Hematopoietic multipotent progenitor cell treated with erythropoietin and hydrocortisone succinate and interleukin-3 and kit ligand, for 4 days (in vitro differentiated cells): ENCODE measurements around the gene SMYD2.

Source experiments
- DNase-seq: peaks from one replicate; pipeline ENCODE4 v3.0.0-alpha.2; 2015

Gene SMYD2

GRCh38 chr1:214363386-214363785 is 82.4 kb downstream of the SMYD2 start:
- DNase-seq, result no peak

DNA sequence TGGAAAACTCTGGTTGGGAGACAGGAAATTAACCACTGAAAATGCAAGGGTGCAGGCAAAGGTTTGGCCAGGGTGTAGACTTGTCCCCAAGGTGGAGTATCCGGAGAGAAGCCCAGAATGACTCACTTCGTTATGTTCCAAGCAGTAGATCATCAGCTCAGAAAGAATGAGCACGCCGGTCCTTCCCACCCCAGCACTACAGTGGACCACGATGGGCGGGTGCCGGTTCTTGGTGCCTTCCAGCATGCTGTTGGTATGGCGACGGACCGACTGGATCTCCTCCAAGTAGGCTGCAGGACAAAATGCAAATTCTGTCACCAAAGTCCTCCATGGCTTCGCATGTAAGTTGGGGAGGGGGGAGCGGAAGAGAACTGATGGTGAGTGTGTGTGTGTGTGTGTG is 83.4 kb downstream of the SMYD2 start:
- no peak for DNase-seq

DNA sequence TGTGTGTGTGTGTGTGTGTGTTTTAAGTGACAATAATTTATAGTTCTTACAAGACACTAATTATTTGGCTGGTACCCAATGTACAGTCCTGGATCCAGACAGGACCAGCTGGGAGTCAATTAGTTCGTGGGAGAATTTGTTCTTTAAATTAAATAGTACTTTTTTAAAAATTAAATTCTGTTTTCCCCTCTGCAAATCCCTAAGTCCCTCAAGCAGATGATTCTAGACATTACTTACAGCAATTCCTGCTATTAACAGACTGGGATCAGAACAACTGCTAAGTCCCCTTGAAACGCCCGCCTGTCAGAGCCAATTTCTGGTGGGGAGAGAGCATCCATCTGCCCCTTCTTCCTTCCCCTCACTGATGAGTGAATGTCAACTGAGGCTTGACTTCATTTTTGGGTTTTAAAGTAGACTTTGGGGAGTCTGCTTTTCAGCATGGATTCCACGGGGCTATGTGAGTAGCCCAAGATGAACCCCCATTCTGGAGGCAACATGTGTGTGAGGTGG is 83.9 kb downstream of the SMYD2 start:
- DNase-seq, result no peak

GRCh38 chr1:214367841-214368240 is 86.9 kb downstream of the SMYD2 start:
- DNase-seq, result no peak

DNA sequence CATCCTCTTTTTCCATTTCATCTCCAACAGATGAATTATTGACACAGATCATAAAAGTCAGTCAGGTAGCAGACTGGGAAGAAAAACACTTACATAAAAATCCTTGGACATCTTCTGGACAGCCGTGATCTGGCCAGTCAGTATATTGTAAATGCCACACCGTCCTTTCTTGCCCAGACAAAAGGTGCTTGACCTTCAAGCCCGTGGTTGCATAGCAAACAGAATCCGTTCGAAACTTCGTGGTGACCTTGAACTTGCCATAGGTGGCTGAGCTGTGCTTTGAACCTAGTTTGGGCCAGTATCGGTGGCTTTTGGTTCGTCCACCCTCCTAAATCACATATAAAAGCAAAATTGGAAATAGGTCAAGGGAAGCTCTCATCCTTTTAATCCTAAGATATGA is 88.4 kb downstream of the SMYD2 start:
- DNase-seq, result no peak

DNA sequence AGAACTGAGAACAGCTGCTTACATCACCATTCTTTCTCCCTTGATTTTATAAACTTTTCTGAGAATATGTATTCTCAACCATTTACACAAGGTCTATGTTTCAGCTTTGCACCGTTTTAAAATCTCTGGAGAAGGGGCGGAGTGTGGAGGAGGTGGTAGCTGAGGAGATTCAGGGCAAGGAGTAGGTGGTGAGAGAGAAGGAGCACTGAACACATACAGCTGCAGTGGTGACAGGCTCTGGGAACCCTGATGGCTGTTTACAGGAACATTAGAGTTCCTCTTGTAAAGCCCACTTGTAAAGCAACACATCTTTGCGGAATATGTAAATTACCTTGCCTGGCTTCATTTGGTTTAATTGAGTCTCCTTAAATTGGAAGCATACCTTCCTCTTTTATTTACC is 89.7 kb downstream of the SMYD2 start:
- no peak for DNase-seq

DNA sequence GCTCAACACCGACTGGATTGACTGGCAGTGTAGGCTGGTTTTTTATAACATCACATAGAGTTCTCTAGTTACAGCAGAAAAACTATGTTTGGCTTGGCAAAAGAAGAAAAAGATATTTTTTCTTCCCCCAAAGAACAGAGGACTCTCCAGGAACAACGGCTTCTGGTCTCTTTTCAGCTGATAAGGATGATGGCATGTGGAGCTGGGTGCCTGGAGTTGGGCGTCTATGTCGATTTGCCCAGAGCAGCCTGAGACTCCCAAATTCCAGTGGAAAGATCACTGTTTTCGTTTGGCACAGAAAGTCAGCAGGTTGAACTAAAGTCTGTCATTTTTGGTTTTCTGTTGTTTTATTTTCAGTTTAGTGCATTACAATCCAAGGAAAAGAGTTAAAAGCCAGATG is 91.1 kb downstream of the SMYD2 start:
- no peak for DNase-seq

DNA sequence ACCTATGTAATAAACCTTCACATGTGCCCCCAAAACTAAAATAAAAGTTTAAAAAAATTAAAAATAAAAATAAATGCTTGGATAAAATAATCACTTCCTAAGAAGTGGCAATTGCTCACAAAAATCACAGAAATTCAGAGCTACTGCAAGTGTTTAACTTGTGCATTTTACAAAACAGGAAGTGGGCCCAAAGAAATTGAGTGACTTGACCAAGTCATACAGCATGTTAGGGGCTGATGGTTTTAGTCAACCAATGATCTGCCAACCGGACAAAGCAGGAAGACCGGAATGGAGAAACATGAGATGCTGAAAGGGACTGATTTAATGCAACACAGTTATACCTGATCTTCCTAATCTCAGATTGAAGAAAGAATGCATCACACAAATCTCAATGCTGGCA is 96.5 kb downstream of the SMYD2 start:
- no peak for DNase-seq

DNA sequence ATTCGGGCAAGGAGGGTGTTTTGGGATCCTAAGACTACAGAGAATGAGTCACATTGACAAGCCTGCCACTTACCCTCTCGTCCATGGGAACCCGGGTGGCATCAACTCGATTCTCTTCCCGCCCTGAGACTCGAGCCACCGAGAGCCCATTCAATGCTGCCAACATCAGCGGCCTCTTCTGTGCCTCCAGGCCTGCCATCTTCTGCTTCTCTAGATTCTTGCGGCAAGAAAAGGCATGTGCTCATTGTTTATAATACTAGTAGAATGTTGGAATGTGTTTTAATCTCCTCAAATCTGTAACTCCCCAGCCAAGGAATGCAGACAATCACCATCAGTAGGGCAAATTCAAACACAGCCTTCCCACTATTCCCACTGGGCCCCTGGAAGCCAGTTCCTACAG is 96.9 kb downstream of the SMYD2 start:
- no peak for DNase-seq

DNA sequence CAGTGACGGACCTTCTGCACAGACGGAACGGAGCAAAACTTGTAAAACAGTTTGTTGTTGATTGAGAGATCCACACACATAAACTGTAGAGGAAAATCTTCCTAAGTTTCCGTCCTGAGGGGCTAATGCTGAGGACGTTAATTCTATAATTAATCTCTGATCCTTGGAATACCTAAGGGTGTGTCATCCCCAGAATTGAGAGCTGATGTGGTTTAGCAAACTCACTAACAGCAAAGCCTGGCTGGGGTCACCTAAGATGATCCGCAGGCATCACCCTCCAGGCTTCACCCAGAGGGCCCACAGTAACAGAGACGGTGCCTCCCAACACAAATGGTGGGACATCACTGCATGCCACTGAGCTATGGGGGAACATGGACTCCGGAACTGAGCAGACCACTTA is 97.5 kb downstream of the SMYD2 start:
- DNase-seq, result no peak

- no peak for DNase-seq
Measured at GRCh38 chr1:214379236-214379970, 98.4 kb downstream of the SMYD2 start.

- DNase-seq, result no peak
Measured at GRCh38 chr1:214380396-214380795, 99.4 kb downstream of the SMYD2 start.

GRCh38 chr1:214380986-214381695 is 100.2 kb downstream of the SMYD2 start:
- DNase-seq, result no peak

DNA sequence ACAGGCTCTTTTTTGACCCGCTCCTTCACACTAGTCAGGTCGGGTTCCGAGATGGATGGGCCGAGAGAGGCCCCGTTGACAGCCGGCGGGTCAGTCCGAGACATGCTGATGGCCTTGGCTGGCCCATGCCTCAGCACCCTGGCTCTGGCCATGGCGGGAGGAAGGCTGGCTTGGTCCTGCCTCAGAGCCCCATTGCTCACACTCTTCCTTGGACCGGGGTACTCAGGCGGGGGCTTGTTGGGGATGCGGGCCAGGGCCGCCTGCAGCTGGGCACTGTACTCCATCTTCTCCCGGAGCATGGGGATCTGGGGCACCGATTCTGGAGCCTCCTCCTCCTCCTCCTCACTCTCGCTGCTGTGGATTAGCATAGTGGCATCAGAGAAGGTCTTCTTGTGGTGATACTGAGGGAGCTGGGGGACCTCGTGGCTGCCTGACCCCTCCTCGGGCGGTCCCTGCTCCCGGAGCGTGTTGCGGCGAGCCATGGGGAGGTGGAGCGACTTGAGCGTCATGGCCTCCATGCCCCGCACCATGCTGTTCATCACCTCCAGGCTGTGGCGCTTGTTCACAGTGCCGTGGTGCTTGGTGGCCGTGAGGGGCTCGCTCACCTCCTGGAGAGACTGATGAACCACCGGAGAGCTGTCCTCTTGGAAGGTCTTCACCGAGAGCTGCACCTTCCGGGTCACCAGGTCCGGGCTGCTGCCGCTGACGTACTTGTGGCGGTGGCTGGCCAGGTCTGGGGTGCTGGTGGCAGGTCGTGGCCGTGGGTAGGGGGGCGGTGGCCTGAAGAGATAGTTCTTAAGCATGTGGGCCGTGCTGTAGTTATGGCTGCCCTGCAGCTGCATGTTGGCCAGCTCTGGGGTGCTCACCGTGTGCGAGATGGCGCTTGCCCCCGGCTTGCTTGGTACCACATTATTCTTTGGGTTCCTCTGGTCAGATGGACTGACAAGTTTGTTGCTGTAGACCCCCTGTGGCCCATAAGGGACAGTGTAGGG is 102.7 kb downstream of the SMYD2 start:
- no peak for DNase-seq

- DNase-seq, result no peak
Measured at GRCh38 chr1:214384373-214385079, 103.6 kb downstream of the SMYD2 start.

- DNase-seq, result no peak
Measured at GRCh38 chr1:214385428-214385827, 104.5 kb downstream of the SMYD2 start.

DNA sequence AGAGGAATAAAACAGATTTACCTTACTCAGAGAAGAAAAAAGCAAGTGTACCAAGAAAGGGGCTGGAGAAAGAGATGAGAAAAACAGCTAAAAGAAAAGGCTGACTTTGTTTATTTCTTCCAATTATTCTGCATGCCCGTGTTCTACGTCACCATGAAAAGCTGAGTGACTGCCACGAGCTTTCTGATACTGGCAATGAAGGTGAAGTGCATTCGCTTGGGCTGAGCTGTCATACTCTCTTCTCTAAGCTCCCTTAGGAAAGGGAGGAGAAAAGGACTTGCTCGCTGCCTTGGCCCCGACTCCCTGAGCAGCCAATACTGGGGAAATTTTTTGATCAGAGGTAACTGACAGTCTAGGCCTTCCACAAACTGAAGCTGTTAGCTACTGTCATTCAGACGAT is 105.4 kb downstream of the SMYD2 start:
- DNase-seq, result no peak
